Glomerular visceral epithelial cell (primary cell): ENCODE data around the gene RGS18.
"Not testable (repeated sequence)": the region's sequence is repeated elsewhere in the genome, so short reads cannot be mapped to it uniquely, and the experiment has no call there.

Source experiments
- DNase-seq: peaks from one replicate; pipeline ENCODE4 v3.0.0-alpha.2; 2016; ENCODE audit errors: extremely low spot score

RGS18 gene

DNA sequence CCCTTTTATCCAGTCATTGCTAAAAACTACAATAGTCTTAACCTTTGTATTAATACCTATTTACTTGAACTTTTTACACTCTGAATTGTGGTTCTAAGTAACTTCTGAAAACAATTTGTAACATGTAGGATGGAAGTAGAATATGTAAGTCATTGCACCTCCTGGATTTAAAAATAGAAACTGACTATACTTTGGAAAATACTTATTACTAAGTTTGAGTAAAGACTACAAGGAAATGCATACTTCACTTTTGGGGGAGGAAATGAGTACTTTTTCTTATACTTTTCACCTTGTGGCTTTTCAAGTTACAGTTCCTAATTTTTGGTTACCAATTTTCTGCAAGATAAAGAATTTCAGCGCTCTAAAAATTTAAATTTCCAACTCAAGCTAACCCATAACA, 8.7 kb downstream of the RGS18 start:
- DNase-seq, result no peak

DNA sequence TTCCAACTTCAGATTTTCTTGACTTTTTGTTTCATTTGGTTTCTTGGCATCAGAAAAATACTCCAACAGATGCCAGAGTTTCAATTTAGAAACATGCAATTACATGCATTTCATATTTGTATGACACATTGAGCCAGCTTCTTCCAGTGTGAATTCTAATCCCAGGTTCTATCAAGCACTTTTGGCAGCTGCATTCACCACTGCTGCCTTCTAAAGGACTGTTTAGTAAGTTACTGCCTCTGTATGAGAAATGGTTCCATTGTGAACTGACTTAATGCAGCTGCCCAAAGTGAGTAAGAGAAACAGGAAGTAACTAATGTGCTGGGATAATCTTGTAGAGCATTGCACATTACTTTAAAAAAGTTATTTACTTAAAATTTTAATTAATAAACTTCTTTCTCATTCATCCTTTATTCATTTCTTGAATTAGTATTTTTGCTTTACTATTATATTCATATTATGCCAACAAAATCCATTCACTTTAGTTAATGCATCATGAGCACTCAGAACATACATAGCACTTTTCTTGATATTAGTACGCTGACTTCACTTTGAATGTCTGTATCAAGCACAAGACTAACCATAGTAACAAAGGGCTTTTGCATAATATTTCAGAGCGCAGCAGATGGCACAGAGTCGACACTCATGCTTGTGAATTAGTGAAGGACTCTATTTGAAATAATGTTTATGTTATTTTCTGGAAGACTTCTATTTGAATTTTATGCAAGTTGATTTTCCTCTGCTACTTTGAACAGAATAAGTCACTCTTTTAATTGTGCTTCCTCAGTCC, 9.8 kb downstream of the RGS18 start:
- DNase-seq, result no peak

DNA sequence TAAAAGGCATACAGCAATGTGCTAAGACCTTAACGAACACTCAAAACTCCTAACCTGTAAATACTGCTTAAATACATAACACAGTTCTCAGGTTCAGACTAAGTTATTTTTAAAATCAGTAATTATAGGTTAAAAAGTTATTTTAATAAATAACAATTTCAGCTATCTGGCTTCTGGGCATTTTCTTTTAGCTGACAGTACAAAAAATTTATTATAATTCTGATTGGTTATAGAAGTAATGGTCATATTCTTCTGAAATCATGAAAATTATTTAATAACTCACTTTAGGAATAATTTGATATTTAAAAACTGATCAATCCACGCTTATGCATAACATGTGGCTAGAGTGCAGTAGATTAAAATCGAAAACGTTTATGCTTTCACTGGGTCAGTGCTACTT, 10.7 kb downstream of the RGS18 start:
- no peak for DNase-seq

DNA sequence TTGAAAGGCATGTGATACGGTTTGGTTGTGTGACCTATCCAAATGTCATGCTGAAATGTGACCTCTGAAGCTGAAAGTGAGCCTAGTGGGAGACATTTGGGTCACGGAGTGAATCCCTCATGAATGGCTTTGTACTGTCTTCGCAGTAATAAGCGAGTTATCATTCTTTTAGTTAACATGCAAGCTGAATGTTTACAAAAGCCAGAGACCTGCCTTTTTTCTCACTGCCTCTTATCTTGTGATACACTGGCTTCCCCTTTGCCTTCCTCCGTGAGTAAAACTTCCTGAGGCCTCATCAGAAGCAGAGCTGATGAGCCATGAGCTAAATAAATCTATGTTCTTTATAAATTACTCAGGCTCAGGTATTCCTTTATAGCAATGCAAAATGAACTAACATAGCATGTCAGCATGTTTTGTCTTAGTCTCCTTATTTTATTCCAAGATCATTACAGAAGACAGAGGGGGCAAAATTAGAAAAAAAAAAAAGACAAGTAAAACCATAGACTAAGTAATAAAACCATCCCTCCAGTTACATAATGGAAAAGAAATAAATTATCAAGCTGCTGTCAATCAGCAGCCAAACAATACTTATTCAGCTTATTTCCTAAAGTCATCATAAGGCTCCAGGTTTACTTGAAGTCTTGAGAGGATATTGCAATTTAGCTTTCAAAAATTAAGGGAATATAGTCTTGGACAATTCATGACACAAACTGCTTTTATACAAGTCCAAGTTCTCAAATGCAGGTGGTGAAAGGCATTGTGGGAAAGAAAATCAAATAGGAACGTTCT, 12.1 kb downstream of the RGS18 start:
- no peak for DNase-seq

DNA sequence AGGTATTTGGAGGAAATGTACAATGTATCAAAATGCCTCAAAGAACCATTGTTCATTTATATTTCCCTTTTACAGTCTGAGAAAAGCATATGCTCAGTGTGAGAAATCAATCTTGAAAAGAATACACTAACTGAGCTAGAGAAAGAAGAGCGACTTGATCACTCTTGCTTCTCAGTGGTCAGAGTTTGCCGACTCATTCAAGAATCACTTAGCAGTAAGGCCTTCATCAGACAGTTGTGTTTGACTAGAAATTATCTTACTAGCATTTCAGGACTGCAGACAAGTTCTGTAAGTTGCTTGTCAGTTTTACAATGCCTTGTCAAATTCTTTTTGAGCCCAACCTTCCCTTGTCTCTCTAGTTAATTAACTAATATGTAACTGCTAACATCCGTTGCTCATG, 12.9 kb downstream of the RGS18 start:
- DNase-seq, result no peak

DNA sequence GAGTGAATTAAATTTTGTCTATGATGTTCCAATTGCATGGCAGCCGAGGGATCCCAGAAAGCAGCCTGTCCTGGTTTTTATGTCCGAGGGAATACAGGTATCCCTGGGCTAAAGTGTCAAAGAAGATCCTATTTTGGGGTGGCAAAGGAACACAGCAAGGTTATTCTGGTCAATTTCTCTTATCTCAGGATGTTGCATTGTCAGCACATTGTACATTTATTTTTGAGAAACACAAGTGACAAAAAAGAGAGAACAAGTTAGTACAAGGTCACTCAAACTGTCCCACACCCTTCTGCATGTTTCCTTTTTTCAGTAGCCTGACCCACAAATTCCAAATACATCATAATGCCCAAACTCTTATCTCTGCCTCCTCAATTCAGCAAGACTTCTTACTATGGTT, 17.7 kb downstream of the RGS18 start:
- DNase-seq, result no peak

DNA sequence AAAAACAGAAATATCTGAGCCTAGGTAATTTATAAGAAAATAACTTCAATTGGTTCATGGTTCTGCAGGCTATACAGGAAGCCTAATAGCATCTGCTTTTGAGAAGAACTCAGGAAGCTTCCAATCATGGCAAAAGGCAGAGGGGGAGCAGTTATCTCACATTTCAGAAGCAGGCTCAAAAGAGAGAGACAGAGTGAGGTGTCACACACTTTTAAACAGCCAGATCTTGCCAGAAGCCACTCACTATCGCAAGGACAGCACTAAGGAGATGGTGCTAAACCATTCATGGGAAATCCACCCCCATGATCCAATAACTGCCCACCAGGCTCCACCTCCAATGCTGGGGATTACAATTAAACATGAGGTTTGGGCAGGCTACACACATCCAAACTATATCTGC, 25.5 kb downstream of the RGS18 start:
- no peak for DNase-seq

DNA sequence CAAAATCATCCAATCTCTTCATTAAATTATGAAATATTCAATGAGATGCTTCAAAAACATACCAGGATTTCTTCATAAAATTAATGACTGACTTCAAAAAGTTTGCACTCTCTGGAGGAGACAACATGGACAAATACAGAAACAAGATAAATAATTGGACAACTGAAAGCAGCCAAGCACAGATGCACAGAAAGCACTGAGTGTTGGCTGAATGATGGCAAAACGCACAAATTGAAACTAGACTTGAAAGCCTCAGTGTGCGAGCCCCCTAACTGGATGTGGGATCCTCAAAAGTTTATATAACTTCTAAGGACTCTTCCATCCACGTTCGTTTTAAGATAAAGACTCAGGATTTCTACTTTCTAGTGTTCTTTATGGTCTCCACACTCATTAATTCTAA, 27.9 kb downstream of the RGS18 start:
- no peak for DNase-seq

DNA sequence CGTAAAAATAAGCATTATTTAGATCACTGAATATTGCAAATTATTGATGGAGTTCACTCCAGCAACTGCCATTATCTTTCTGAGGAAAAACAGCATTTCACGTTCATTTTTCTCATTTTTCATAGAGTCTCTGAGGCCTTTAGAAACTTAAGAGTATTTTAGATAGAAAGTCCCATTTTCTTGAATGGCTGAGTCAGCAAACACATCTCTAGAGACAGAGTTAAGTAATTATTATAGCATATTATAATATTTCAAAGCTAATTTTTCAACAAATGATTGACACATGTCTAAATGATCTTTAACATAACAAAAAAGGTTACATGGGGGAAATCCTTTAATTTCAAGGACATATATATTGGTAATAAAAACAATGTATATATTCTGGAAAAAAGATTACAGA, 31.8 kb downstream of the RGS18 start:
- no peak for DNase-seq

DNA sequence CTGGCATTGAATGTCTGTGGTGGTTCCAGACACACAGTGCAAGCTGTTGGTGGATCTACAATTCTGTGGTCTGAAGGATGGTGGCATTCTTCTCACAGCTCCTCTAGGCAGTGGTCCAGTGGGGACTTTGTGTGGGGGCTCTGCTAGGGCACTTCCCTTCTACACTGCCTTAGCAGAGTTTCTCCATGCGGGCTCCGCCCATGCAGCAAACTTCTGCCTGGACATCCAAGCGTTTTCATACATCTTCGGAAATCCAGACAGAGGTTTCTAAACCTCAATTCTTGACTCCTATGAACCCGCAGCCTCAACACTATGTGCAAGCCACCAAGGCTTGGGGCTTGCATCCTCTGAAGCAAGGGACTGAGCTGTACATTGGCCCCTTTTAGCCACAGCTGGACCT, 43.0 kb downstream of the RGS18 start:
- no peak for DNase-seq

DNA sequence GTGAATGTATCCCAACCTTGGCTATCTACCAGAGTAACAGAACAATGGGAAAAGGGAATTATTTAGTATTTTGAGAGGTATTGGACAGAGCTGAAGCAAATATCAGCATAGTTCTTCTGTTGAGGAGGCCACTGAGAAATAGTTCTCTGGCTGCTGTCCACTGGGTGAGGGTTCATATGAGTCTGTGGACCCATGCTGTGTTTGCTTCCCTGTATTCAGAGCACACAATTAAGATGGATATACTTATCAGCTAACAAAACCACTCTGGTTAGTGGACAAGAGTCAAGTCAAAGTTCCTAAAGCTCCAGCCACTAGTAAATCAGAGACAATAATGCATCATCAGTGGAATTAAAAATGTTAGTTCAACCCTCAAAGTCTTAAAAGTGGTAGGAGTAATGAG, 66.1 kb downstream of the RGS18 start:
- DNase-seq, result no peak

DNA sequence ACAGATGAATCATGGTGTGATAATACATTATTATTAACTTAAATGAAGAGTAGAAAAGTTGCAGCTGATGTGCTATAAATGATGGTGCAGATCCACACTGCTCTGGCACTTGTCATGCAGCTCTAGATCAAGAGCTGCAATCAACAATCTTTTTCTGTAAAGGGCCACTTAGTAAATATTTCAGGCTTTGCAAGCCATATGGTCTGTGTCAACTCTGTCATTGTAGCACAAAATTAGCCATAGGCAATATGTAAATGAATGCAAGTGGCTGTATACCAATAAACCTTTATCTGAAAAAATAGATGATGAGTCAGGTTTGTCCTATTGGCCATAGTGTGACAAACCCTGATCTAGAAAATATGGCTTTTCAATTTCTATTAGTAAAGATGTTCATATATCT, 66.6 kb downstream of the RGS18 start:
- no peak for DNase-seq

DNA sequence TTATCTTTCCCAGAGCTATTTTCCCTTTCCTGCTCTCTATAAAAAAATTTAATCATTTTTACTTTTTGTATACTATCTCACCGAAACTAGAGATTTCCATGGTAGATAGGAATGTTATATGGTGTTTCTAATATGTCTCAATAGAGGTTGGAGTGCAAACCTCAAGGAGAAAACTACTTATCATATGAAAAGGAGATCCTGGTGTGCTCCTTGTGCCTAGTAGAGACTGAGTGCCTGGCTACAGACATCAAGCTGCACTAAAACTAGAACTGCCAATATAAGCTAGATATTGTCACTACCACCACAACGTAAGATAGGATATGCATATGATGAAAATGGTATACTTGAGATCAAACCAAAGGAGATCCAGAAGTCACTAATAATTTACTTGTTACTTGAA, 67.0 kb downstream of the RGS18 start:
- DNase-seq, result no peak

DNA sequence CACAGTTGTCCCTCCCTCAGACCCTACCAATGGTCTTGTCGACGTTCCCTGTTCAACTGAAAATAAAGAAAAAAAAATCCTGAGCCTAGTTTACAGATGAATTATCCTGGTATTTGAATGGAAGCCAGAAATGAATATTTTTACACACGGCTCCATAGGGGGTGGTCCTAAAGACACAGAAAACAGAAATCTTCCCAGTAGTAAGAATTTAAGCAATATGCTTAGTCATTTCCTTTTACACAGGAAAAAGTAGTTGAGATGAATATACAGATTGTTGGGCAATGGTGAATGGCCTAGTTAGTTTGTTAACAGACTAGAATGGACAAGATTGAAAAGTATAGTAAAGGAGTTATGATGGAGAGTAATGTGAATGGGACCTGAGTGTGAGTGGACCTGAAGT, 67.4 kb downstream of the RGS18 start:
- DNase-seq, result no peak

DNA sequence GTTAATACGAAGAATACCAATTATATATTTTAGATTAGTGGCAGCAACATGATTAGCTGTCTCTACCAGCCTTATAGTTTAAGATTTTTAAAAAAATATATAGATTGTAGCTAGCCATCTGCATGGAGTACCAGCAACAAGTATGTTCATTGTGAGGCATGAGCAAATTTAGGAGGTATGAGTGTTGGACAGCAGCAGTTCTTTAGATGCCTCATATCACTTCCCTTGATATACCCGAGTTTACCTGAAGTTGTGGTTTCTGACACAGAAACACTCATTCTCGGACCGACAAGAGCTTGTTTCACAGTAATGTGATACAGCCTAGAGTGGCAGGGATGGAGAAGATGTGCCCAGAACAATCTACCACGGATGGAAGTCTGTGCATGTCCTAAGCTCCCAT, 69.1 kb downstream of the RGS18 start:
- DNase-seq, result no peak

DNA sequence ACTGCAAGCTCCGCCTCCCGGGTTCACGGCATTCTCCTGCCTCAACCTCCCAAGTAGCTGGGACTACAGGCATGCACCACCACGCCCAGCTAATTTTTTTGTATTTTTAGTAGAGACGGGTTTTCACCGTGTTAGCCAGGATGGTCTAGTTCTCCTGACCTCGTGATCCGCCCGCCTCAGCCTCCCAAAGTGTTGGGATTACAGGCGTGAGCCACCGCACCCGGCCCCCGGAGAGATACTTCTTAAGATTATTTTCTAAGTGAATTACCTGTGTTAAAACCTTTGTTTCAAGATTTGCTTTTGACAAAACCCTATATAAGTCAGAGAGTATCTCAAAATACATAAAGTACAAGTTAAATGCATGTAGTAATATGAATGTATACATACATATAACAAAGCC, 69.7 kb downstream of the RGS18 start:
- DNase-seq, result not testable (repeated sequence)

DNA sequence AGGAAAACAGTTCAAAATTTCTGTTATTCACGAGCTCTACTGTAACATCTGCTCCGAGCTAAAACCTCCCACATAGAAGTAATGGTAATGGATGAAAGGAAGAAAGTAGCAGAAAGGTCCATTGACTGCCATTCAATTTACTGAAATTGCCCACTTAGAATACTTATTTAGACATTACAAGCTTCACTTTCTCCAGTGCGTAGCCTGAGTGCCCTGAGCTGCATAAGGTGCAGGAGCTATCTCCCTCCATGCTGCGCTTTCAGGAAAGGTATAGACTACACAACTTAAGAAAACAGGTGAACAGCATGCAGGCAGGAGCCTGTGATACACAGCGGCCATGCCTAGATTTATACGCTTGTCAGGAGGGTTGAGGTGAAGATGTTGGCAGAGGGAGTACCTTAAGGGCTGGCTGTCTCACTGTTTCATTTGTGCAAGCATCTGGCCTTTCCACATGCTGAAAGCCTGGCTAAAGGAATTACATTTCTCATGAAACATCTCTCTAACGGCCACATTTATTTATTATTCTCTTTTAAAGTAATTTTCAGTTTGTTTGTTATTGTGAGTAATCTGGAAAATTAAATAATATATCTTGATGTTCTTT, 74.7 kb downstream of the RGS18 start:
- no peak for DNase-seq

DNA sequence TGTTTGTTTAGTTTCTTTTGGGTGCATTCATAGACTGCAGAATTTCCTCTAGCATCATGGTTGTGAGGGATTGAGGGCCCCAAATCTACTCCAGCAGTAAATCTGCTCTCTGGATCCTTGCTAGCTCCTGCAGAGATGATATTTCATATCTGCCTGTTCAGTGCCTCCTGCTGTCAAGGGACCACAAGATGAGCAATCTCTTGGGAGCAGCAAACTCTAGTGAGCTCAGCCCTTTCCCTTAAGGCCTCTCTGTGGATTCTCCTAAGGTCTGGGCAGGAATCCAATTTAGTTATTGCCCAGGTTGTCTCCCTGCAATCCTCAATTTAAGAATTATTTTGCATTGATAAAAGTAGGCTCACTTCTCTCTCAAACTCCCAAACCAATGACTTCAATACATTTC, 76.9 kb downstream of the RGS18 start:
- DNase-seq, result no peak
